Adrenal gland (tissue), 12 donors: ENCODE data around the gene ZSWIM6. TPM values are rescaled to one million over a fixed set of nuclear protein-coding genes. Genes with fewer than 3 reads are reported as not detected.

Experiments
- DNase-seq, 7 donors: peaks; one replicate each; pipeline ENCODE4 v3.0.0-alpha.2; 2019 to 2020
- H3K27ac ChIP-seq, 5 donors: fragments of 200-600 bp; sonication (generic) in 4 of 5; 1 replicate in 3 of 5; 2 replicates in 2 of 5; pipeline versions ENCODE4 v1.5.1 to v1.8.0; 2016 to 2020; ENCODE audit warnings: mild to moderate bottlenecking in 1 of 5
- H3K27me3 ChIP-seq: fragments of 200-600 bp; 2 replicates; pipeline ENCODE4 v1.8.0; 2021
- H3K36me3 ChIP-seq, 2 donors: fragments of 200-600 bp; replicated peaks in 1 of 2; 1 replicate in 1 of 2; 2 replicates in 1 of 2; pipeline versions ENCODE4 v1.5.1 to v1.8.0; 2018 to 2022
- H3K4me1 ChIP-seq, 2 donors: fragments of 200-600 bp; replicated peaks in 1 of 2; 1 replicate in 1 of 2; 2 replicates in 1 of 2; pipeline versions ENCODE4 v1.5.1 to v1.8.0; 2018 to 2021
- H3K4me3 ChIP-seq, 4 donors: fragments of 200-600 bp; sonication (generic) in 3 of 4; one replicate each; pipeline ENCODE4 v1.5.1; 2016 to 2018
- H3K9me3 ChIP-seq, 3 donors: fragments of 200-600 bp; sonication (generic) in 1 of 3; replicated peaks in 1 of 3; 1 replicate in 2 of 3; 2 replicates in 1 of 3; pipeline versions ENCODE4 v1.5.1 to v1.8.0; 2016 to 2021
- POLR2A ChIP-seq, 2 donors: fragments of 450-650 bp; IDR thresholded peaks; one replicate each; pipeline ENCODE4 v1.6.1; 2017; ENCODE audit warnings: antibody characterized with exemption in 2 of 2, mild to moderate bottlenecking in 2 of 2, moderate library complexity in 1 of 2
- WGBS, 4 donors: extraction: QIAGEN DNeasy Blood & Tissue Kit in 2 of 4; methylation state at CpG; one replicate each; pipeline versions ENCODE4 v1.1.5 to v1.1.7; 2013 to 2017; 5-methylcytosine and 5-hydroxymethylcytosine counted together
- intact Hi-C, 2 donors: fragments of 100-400 bp; cut with DNase I; formaldehyde crosslinking; loops; one replicate each; pipeline versions ENCODE4 v1.14.1 to v1.15.0; 2022 to 2023
- polyA plus RNA-seq, 3 donors: library from polyadenylated mRNA; stranded (reverse); fragments of 200-250 nt in 2 of 3; fragments of 350-450 nt in 1 of 3; fragmentation: Illumina TruSeq in 1 of 3; extraction: RNeasy Lipid Tissue Mini Kit (QIAGEN cat#74804) in 1 of 3; gene quantifications; one replicate each; pipeline ENCODE4 v1.2.3, GENCODE V29; 2013 to 2014
- total RNA-seq, 9 donors: library from RNA; depleted of rRNA in 4 of 9; stranded (reverse); fragments of >200 nt in 4 of 9; fragments of 120-200 nt in 1 of 9; fragmentation: NEBNext Ultra II Directional in 1 of 9; extraction: Animal tissue kit (Norgen Biotek cat#: 25700) in 1 of 9; gene quantifications; one replicate each; pipeline versions ENCODE4 v1.1.0 to v1.2.4, GENCODE V29; 2013 to 2023
- TF ChIP-seq, protein P1 (sequence below), 6 experiments: fragments of 450-650 bp in 4 of 6; fragments of 200-600 bp in 2 of 6; sonication (generic) in 1 of 6; IDR thresholded peaks; 1 replicate in 5 of 6; 2 replicates in 1 of 6; pipeline versions ENCODE4 v1.5.1 to v1.8.0; 2016 to 2021; ENCODE audit warnings: antibody characterized with exemption in 6 of 6, mild to moderate bottlenecking in 2 of 6, moderate library complexity in 1 of 6
- donor health status: healthy with polysubstance abuse.
- donor health status: Bipolar disorder and iron deficiency.
- donor health status: DM: yes; HTN: yes; CAD: no.
- donor health status: DM: no; HTN: no; CAD: no.
- donor health status: DM: no; HTN: no; CAD: no.
- donor health status: DM: yes; HTN: yes; CAD: no.

Gene ZSWIM6
- total and polyA plus RNA-seq, 12 donors: 5.5 to 14.6 (median 8.3) TPM

DNA sequence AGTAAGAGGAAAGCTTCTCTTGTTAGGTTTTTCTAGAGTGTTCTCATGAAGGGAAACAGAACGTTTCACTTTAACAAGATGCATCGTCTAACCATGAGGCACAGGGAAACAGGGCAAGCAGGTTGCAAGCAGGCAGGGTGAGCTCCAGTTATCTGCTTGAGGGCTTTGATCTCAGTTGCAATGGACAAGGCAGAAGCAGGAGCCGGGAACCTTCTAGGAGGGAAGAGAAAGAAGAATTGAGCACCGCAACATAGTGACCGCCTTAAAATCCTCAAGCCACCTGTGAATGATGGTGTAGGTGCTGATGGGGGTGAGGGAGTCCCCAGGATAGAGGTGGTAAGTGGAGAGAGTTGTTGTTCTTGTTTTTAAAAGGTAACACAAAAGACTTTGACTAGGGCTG, 22.9 kb upstream of the ZSWIM6 start:
- Histone ChIP-seq H3K4me3 (no peak overlapping the region), H3K9me3 (no peaks in the 10 kb centered on the region), H3K36me3 (no peaks in the 10 kb centered on the region), H3K4me1 (peaks cover 0 to 5% of the 10 kb centered on the region in 2 donors), H3K27ac (no peak overlapping the region), H3K27me3 (no peaks in the 10 kb centered on the region)
- DNase-seq: no peak
- no peak for TF ChIP-seq POLR2A (IDR thresholded peaks at IDR 0.05)
- TF ChIP-seq, protein P1, sequence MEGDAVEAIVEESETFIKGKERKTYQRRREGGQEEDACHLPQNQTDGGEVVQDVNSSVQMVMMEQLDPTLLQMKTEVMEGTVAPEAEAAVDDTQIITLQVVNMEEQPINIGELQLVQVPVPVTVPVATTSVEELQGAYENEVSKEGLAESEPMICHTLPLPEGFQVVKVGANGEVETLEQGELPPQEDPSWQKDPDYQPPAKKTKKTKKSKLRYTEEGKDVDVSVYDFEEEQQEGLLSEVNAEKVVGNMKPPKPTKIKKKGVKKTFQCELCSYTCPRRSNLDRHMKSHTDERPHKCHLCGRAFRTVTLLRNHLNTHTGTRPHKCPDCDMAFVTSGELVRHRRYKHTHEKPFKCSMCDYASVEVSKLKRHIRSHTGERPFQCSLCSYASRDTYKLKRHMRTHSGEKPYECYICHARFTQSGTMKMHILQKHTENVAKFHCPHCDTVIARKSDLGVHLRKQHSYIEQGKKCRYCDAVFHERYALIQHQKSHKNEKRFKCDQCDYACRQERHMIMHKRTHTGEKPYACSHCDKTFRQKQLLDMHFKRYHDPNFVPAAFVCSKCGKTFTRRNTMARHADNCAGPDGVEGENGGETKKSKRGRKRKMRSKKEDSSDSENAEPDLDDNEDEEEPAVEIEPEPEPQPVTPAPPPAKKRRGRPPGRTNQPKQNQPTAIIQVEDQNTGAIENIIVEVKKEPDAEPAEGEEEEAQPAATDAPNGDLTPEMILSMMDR (IDR thresholded peaks at IDR 0.05): no peak
- WGBS, 4 donors: 73 to 79% (median 77%) methylated on average over 5 of the region's 5 CpGs
- intact Hi-C loops: no loop called here

DNA sequence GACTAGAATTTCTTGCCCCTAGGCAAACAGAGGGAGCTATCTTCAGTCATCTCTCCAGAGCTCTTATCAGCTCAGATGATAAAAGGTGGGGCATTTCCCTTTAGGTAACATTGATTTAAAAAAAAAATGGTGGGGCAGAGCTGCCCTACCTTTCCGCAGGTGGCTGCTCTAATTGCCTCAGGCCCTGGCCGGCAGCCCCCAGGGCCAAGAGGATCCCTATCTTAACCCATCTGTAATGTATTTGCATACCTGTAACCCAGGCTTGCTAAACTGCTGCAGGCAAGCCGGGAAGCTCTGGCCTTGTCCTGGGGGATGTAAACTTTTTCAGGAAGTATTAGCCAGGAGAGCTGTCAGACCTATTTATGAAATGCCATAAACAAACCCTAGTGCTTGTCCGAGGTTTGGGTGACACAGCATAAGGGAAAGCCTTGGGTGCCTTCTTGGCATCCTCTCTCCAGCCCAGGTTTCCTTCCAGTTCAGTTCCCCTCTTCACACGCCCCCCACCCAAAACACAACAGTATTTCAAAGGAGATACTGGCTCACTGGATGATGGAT, 20.9 kb upstream of the ZSWIM6 start:
- H3K4me1 ChIP-seq: peaks cover 0 to 7% of the 10 kb centered on the region in 2 donors
- H3K27ac ChIP-seq: no peak overlapping the region
- H3K4me3 ChIP-seq: no peak overlapping the region
- WGBS, 4 donors: 68 to 81% (median 74%) methylated on average over 4 to 5 of the region's 5 CpGs
- H3K27me3 ChIP-seq: no peaks in the 10 kb centered on the region
- no peak for TF ChIP-seq POLR2A (IDR thresholded peaks at IDR 0.05)
- TF ChIP-seq, protein P1 (IDR thresholded peaks at IDR 0.05): no peak
- intact Hi-C loops: no loop called here
- no peaks in the 10 kb centered on the region for H3K9me3 ChIP-seq
- H3K36me3 ChIP-seq: no peaks in the 10 kb centered on the region
- DNase-seq: no peak

DNA sequence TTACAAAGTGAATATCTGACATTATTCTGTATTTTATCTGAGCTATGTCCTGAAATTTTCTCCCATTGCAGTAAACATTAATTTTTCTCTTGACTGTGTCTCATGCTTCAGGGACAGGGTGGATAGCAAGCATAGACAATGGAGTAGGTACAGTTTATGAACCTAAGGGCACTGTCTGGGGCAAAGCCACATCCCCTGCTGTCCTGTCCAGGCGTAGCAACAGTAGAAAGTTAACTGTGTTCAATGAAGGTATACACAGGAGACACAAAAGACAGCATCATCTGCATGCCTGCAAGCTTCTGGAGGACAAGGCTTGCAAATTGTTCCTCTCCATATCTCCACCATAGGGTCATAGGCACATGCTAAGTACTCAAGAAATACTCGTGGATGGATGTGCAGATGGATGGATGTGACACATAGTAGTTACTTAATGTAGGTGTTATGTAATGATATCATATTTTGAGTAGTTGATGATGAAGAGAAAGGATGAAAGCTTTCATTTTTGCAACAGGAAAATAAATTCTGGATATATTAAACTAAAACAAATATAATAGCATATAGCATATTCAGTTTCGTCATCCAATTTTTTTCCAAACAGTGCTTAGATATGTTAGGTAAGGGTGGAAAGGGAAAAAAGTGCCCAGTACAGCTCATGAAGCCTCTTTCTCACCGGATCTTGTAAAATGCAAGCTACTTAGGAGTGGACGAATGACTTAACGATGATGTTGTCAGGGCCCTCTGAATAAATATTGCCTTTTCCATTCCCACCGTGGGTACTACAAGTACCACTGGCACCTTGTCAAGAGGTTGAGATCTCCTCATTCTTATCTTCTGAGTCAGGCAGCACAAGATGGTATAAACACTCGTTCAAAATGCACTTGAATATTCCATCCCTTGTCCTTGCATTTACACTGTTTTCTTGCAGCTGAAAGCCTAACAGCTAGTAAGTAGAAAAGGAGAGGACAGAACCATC, 19.9 kb upstream of the ZSWIM6 start:
- no peaks in the 10 kb centered on the region for H3K9me3 ChIP-seq
- H3K27me3 ChIP-seq: no peaks in the 10 kb centered on the region
- no peak overlapping the region for H3K27ac ChIP-seq
- no peaks in the 10 kb centered on the region for H3K36me3 ChIP-seq
- intact Hi-C loops: no loop called here
- TF ChIP-seq, protein P1 (IDR thresholded peaks at IDR 0.05): no peak
- TF ChIP-seq POLR2A (IDR thresholded peaks at IDR 0.05): no peak
- WGBS, 4 donors: 68 to 79% (median 72%) methylated on average over 8 of the region's 8 CpGs
- no peak overlapping the region for H3K4me3 ChIP-seq
- DNase-seq: no peak
- peaks cover 0 to 7% of the 10 kb centered on the region in 2 donors for H3K4me1 ChIP-seq

DNA sequence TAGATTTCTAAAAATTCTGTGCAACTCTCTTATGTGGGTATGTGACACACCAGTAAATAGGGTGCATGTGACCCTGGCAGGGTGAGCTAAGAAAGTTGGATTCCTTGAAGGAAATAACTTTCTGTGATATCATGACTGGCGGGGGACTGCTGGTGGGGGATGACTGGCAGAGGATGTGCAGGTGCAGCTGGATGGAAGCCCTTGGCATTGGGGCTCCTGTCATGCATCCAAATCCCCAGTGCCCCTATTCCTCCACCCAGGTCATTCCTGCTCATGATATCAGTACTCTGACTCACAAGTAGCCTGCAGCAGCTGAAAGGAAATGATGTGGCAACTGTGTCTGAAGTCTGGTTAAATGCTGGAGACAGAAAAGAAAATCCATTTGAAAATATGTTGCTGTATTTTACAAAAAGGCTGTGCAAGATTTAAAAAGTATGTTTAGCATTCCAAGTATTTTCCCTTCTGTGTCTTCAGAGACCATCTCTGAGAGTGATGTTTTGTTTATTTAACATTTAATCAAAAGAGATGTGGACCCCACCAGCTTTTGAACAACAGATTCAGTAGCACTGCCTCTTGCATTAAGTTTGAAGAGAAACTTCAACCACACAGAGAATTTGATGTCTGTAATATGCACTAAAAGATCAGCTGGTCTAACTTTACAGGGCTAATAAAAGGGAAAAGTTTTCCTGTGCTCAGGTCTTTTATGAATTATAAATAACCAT, 17.9 kb upstream of the ZSWIM6 start:
- peak in 4 of 7 donors; percentile 29 to 47 (median 38) for DNase-seq
- H3K9me3 ChIP-seq: no peaks in the 10 kb centered on the region
- no peaks in the 10 kb centered on the region for H3K36me3 ChIP-seq
- H3K27ac ChIP-seq: peak overlapping the region in 1 of 5 donors; percentile 29
- TF ChIP-seq POLR2A (IDR thresholded peaks at IDR 0.05): no peak
- TF ChIP-seq, protein P1 (IDR thresholded peaks at IDR 0.05): no peak
- intact Hi-C loops: no loop called here
- peaks cover 0 to 13% of the 10 kb centered on the region in 2 donors for H3K4me1 ChIP-seq
- H3K27me3 ChIP-seq: no peaks in the 10 kb centered on the region
- H3K4me3 ChIP-seq: no peak overlapping the region
- WGBS, 4 donors: 33 to 46% (median 39%) methylated on average over 1 of the region's 1 CpG
